ENCODE results near the gene KSR1. TPM values are rescaled to one million over a fixed set of nuclear protein-coding genes. Genes with fewer than 3 reads are reported as not detected.

KSR1 gene
- total RNA-seq, 1 donor from 2014 or later, result 8.3 TPM

DNA sequence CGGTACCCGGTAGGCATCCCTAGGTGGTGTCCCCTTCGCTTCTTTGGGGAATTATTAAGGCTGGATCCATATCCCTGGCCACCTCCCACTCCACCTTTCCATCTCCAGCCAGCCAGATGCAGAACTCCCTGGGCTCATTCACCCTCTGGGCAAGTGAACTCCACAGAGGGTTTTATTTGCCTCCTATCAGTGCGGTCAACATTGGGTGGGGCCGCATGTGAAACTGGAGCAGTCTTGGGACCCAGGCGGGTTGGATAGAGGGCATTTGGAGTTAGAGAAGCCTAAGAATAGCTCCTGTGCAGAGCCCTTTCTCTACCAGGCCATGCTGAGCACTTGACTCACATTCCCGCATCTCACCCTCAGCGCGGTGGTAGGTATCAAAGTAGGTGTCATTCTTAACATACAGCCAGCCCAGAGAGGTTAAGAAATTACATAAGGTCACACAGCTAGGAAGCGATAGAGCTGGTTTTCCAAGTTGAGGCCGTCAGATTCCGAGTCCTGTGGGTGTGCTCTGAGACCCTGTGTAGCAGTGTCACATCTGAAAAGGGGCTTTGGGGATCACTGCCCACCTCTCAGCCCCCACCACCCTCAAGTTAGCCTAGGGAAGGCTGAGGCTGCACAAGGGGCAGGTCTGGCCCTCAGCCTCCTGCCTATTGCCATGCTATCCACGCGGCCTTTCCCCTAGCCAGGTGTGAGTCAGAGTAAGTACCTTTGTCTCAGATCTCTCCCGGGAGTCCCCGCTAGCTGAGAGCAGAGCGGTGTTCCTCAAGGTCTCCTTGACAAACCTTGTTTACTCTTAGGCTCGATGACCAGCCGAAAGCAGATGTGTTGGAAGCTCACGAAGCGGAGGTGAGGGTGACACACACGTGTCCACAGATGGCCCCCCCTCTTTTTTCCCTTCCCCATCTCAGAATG, 147.9 kb downstream of the KSR1 start:
- ATAC-seq (ENCODE audit: poor library complexity) (no peak), DNase-seq (no peak)
- intact Hi-C loops (cut with DNase I), result loop anchor here (5.0 kb wide), 1 partner anchor 147 kb away; the partner anchor contains the start of gene KSR1

- DNase-seq (no peak), ATAC-seq (ENCODE audit: poor library complexity) (no peak)
- intact Hi-C loops (cut with DNase I), result loop anchor here (5.0 kb wide), 1 partner anchor 152 kb away; no protein-coding TSS in a partner anchor
Observed at GRCh38 chr17:27605409-27605808, 149.2 kb downstream of the KSR1 start.

DNA sequence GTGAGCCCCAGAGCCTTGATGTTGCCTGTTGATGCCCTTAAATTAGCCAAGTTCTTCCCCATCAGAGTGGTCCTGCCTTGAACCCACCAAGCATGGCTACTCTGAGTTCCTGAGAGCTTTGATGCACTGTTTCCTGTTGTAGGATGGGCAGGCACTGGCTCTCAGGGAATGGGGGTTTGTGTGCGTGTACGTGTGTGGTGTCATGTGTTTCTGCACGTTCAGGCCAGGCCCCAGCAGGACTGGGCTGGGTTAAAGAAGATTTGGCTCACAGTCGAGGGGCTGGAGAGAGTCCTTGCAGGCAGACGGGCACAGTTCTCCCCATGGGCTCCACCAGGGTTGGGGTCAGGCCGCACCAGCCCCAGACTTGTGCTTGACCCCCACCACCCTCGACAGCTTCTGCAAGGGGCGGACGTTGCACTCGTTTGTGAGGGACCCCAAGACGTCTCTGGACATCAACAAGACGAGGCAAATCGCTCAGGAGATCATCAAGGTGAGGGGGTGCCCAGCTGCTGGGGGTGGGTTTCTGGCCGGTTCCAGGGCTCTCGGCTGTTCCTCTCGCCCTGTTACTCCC, 151.4 kb downstream of the KSR1 start:
- DNase-seq, result no peak
- ATAC-seq (ENCODE audit: poor library complexity), result no peak
- intact Hi-C loops (cut with DNase I), result loop anchor here (5.0 kb wide), 1 partner anchor 150 kb away; no protein-coding TSS in a partner anchor

GRCh38 chr17:27608328-27609230, 152.3 kb downstream of the KSR1 start:
- ATAC-seq (ENCODE audit: poor library complexity), result no peak
- no peak for DNase-seq
- intact Hi-C loops (cut with DNase I), result loop anchor here (5.0 kb wide), 1 partner anchor 149 kb away; no protein-coding TSS in a partner anchor

DNA sequence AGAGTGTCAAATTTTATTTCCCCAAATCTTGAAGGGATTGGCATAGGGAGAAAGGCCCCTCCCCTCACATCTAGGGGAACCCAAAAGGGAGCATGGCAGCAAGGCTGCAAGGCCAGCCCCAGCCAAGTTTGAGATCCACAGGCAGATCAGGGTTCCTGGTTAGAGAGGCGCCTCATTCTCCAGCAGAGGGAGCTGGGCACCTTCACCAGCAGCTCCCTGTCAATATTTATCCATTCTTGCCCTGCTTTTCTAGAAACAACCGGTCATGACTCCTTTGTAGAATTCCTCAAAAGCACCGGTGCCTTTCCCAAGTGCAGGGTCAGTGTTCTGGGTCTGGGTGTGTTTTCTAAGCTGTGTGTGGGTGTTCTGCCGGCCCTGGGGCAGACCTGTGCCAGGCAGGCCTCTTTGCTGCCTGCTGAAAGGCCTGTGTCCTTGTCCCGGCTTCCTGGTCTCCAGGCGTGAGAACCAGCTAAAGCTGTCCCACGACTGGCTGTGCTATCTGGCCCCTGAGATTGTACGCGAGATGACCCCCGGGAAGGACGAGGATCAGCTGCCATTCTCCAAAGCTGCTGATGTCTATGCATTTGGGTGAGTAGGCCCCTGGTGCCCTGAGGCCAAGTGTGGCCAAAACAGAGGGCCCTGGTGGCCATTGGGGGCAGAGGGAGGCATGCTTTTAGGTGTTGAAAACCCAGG, 153.5 kb downstream of the KSR1 start:
- DNase-seq (peak; percentile 63), ATAC-seq (ENCODE audit: poor library complexity) (peak; percentile 83)
- intact Hi-C loops (cut with DNase I), result loop anchor here (5.0 kb wide), 1 partner anchor 148 kb away; no protein-coding TSS in a partner anchor

DNA sequence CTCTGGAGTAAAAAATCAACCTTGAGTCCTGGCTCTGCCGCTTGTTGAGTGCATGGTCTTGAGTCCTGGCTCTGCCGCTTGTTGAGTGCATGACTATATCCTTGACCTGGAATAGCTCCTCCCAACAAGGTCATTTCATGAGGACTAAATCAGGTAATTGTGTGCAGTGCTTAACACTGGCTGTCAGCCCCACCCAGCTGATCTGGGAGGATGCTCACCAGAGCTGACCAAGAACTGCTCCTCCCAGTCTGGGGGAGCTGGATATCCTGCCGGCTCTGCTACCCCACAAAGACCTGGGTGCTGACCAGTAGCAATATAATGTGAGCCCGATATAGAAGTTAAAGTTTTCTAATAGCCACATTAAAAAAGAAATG, 154.0 kb downstream of the KSR1 start:
- intact Hi-C loops (cut with DNase I), result no loop called here
- ATAC-seq (ENCODE audit: poor library complexity) (no peak), DNase-seq (no peak)

GRCh38 chr17:27612160-27612770, 156.0 kb downstream of the KSR1 start:
- ATAC-seq (ENCODE audit: poor library complexity) (no peak), DNase-seq (no peak)
- intact Hi-C loops (cut with DNase I), result no loop called here

GRCh38 chr17:27613433-27613832, 157.2 kb downstream of the KSR1 start:
- ATAC-seq (ENCODE audit: poor library complexity) (no peak), DNase-seq (no peak)
- intact Hi-C loops (cut with DNase I), result no loop called here

- ATAC-seq (ENCODE audit: poor library complexity), result no peak
- intact Hi-C loops (cut with DNase I), result no loop called here
Observed at GRCh38 chr17:27615121-27615520, 158.9 kb downstream of the KSR1 start.

DNA sequence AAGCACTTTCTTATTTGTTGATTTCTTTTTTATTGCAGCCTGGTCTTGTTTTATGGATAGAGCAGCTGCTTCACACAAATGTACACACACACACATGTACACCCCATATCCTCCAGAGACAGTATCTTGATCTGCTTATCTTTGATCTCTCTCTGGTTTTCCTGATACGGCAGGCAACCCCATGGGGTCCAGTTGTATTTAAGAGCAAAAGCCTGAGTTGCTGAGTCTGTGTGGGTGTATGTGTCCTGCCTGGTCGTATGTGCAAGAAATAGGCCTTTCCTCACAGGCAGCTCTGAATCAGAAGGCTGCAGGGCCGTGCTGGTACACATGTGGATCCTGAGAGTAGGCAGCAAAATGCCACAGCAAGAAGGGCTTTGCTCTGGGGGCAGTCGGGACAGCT, 160.2 kb downstream of the KSR1 start:
- ATAC-seq (ENCODE audit: poor library complexity) (no peak), DNase-seq (no peak)
- intact Hi-C loops (cut with DNase I), result no loop called here

More at GRCh38 chr17:27615121-27615520, 158.9 kb downstream of the KSR1 start:
- no peak for DNase-seq

DNA sequence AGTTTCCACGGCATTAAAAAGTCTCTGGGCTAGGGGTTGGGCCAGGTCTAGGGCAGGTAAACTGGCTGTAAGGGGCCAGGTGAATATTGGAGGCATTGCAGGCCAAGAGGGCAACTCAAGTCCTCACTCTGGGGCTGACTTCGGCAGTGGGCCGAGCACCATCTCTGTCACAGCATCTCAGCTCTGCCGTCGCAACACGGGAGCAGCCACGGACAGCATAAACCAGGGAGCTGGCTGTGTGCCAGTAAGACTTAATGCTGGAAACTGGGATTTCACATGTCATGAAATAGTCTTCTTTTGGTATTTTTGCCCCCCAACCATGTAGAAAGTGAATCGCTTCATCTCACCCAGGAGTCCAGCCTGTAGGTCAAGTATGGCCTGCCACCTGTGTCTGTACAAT, 162.2 kb downstream of the KSR1 start:
- intact Hi-C loops (cut with DNase I), result no loop called here
- no peak for DNase-seq
- ATAC-seq (ENCODE audit: poor library complexity), result no peak

DNA sequence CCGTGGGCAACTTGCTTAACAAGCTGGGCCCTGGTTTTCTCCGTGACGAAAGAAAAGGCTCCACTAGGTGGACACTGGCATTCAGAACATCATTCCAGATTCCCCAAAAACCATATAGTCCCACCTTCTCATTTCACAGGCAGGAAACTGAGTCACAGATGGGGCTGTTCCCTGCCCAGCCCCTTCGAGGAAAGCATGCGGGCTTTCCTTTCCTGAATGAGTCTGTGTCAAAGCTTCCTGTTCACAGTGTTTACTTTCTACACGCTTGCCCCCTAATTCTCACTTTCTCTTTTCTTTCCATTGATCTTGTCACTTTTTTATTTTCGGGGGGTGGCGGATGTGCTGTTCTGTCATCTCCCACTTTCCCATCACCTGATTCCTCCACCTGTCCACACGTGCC, 164.5 kb downstream of the KSR1 start:
- no peak for DNase-seq
- intact Hi-C loops (cut with DNase I), result no loop called here
- no peak for ATAC-seq (ENCODE audit: poor library complexity)

DNA sequence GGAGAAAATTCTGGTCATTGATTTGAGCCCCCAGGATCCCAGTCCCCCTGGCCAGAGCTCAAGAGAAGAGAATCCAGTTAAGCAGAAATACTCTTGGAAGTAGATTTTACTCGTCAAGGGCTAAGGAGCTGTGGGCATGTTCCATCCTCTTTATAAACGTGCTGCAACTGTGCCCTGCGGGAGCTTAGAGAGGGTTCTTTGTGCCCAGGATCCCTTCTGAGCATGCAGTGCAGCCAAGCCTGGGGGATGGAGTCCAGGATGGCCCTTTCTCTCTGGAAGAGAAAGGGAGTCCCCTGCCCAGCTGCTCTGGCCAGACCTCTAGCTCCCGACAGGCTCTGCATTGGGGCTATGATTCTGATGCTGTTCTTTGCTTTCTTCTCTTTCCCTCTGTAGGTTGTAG, 165.3 kb downstream of the KSR1 start:
- ATAC-seq (ENCODE audit: poor library complexity), result no peak
- DNase-seq, result no peak
- intact Hi-C loops (cut with DNase I), result no loop called here

- no peak for DNase-seq
Observed at GRCh38 chr17:27621942-27622559, 165.8 kb downstream of the KSR1 start.

DNA sequence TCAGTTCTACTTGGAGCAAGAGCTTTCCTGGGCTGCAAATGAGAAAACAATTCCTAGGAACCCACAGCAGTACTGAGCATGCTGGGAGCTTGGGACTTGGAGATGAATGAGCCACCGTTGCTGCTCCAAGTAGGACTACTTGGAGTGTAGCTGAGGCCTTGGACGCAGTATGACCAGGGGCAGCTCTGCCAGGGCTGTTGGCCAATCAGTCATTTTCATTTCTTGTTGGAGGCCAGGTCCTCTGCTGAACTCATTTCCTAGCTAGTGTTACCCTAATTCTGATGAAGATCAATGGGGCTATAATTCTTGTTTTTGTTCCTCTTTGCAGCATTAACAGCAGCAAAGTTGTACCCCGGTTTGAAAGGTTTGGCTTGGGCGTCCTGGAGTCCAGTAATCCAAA, 166.7 kb downstream of the KSR1 start:
- ATAC-seq (ENCODE audit: poor library complexity) (peak; percentile 70), DNase-seq (no peak)
- intact Hi-C loops (cut with DNase I), result no loop called here

More at GRCh38 chr17:27621942-27622559, 165.8 kb downstream of the KSR1 start:
- ATAC-seq (ENCODE audit: poor library complexity), result no peak
- intact Hi-C loops (cut with DNase I), result no loop called here

DNA sequence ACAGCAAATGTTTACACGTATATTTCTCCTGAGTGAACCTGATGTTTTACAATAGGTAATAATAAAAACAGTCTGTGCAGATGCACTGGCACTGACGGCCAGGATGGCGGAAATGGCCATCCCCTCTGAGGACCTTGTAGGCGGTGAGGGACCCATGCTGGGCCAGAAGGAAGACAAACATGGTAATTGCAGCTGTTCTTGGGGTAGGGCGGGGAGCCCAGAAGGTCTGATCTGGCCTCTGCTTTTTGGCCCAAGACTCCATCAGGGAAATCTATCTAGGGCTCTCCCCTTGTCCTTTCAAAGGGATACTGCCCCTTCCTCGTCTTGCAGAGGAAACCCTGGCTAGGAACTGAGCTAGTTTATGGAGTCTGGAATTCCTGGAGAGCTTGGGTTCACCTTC, 167.4 kb downstream of the KSR1 start:
- ATAC-seq (ENCODE audit: poor library complexity) (peak; percentile 82), DNase-seq (no peak)
- intact Hi-C loops (cut with DNase I), result no loop called here

GRCh38 chr17:27624539-27624938, 168.3 kb downstream of the KSR1 start:
- intact Hi-C loops (cut with DNase I), result no loop called here
- ATAC-seq (ENCODE audit: poor library complexity), result no peak
- no peak for DNase-seq

GRCh38 chr17:27625856-27626255, 169.6 kb downstream of the KSR1 start:
- intact Hi-C loops (cut with DNase I), result no loop called here

More at GRCh38 chr17:27625856-27626255, 169.6 kb downstream of the KSR1 start:
- no peak for ATAC-seq (ENCODE audit: poor library complexity)
- DNase-seq, result no peak

All from Right ventricle myocardium superior (tissue), 1 donor.